ENCODE measurements around the gene AQP11. TPM values are rescaled to one million over a fixed set of nuclear protein-coding genes. Genes with fewer than 3 reads are reported as not detected.

The AQP11 gene
- polyA plus RNA-seq, 2 of the 4 experiments (the other 2 are of a cell fraction), result 2.3 to 2.6 TPM

GRCh38 chr11:77637345-77638165 is 47.8 kb downstream of the AQP11 start, which contains the start of gene CLNS1A:
Gene CLNS1A, minus strand, starts transcription at chr11:77637794. Its CDS starts 80 bp downstream, at chr11:77637714.
- DNase-seq (ENCODE audit: low read depth in 1 of 2, low spot score in 1 of 2) (peak; percentile 67 to 93), ATAC-seq (peak; percentile 100), FAIRE-seq (no peak)
- peak within 1 kb of the TSS; percentile 74 to 93 for H3K27ac ChIP-seq
- CTCF ChIA-PET, result no interaction called here
- peak within 1 kb of the TSS; percentile 88 for H3K4me2 ChIP-seq
- H3K4me1 ChIP-seq, result peaks cover 9% of the 10 kb centered on the region; the same call in 1 of the 3 replicates
- no peaks in the 10 kb centered on the region for H3K9me3 ChIP-seq
- H3K4me3 ChIP-seq, result peak within 1 kb of the TSS; percentile 73
- POLR2A ChIA-PET, result interaction anchor here (0.5 to 1.4 kb wide), 3 partner anchors 58 to 357 kb away, joined by 3 to 5 read pairs (median 3); partner anchors contain the start of gene INTS4
- WGBS (ENCODE audit: missing lambda C conversion rate), result under 1% methylated on average over 39 of the region's 41 CpGs
- TF ChIP-seq ZSCAN20 (CRISPR knock-in tag; IDR thresholded peaks at IDR 0.05) (no peak), NFE2L2 (conservative IDR thresholded peaks at IDR 0.05; ENCODE audit: low read length) (no peak), EP300 (IDR thresholded peaks at IDR 0.05) (no peak), CEBPB (IDR thresholded peaks at IDR 0.05) (0 out of 4 replicates have a peak, but pooled peaks of 1 of the 2 experiments have one; percentile 26), CHD4 (IDR thresholded peaks at IDR 0.05; ENCODE audit: borderline replicate concordance) (no peak), ZNF302 (CRISPR knock-in tag; IDR thresholded peaks at IDR 0.05) (no peak), MYC (IDR thresholded peaks at IDR 0.05; ENCODE audit: borderline replicate concordance, low read length) (peak; percentile 76; the same call in 1 of the 2 replicates), KDM5A (IDR thresholded peaks at IDR 0.05) (peak; percentile 79), BHLHE40 (IDR thresholded peaks at IDR 0.05; ENCODE audit: low read depth, low read length) (no peak), ESRRA (IDR thresholded peaks at IDR 0.05; ENCODE audit: borderline replicate concordance, low read length) (peak; percentile 22; the same call in 1 of the 2 replicates), REST (IDR thresholded peaks at IDR 0.05) (no peak), NPAS2 (CRISPR knock-in tag; IDR thresholded peaks at IDR 0.05; ENCODE audit: borderline replicate concordance) (no peak), MAX (IDR thresholded peaks at IDR 0.05) (peak; percentile 97), RAD21 (conservative IDR thresholded peaks at IDR 0.05 in 1 of 2, IDR thresholded peaks at IDR 0.05 in 1 of 2) (no peak), HOXB5 (CRISPR knock-in tag; IDR thresholded peaks at IDR 0.05) (peak; percentile 78; the same call in 1 of the 2 replicates), KDM1A (IDR thresholded peaks at IDR 0.05; ENCODE audit: low read depth) (no peak), FOSL2 (IDR thresholded peaks at IDR 0.05) (peak; percentile 4; the same call in 1 of the 2 replicates), FOSL2 (CRISPR knock-in tag; IDR thresholded peaks at IDR 0.05) (0 out of 2 replicates have a peak, but pooled peaks have one; percentile 9), ZFP36 (IDR thresholded peaks at IDR 0.05; ENCODE audit: borderline replicate concordance, partially characterized antibody) (no peak), MAFK (IDR thresholded peaks at IDR 0.05; ENCODE audit: partially characterized antibody) (no peak), CTCF (IDR thresholded peaks at IDR 0.05) (no peak), PBX3 (IDR thresholded peaks at IDR 0.05) (0 out of 2 replicates have a peak, but pooled peaks have one; percentile 13), RNF2 (IDR thresholded peaks at IDR 0.05; ENCODE audit: borderline replicate concordance, low read depth) (no peak), TFCP2L1 (CRISPR knock-in tag; IDR thresholded peaks at IDR 0.05) (no peak), PHF8 (IDR thresholded peaks at IDR 0.05; ENCODE audit: borderline replicate concordance, low read depth) (peak; percentile 89), JUNB (IDR thresholded peaks at IDR 0.05) (no peak), CBX8 (IDR thresholded peaks at IDR 0.05) (no peak), TP53 (CRISPR knock-in tag; IDR thresholded peaks at IDR 0.05) (no peak), FOSB (CRISPR knock-in tag; IDR thresholded peaks at IDR 0.05) (no peak), FOXS1 (CRISPR knock-in tag; IDR thresholded peaks at IDR 0.05) (no peak), SMC3 (IDR thresholded peaks at IDR 0.05) (no peak; the same call in 2 of the 3 replicates), MAZ (IDR thresholded peaks at IDR 0.05; ENCODE audit: borderline replicate concordance, low read depth, low read length) (no peak), BCL3 (IDR thresholded peaks at IDR 0.05) (peak; percentile 91; the same call in 2 of the 3 replicates)
